H9 (cell line): ENCODE data around the gene NXN. TPM values are rescaled to one million over a fixed set of nuclear protein-coding genes. Genes with fewer than 3 reads are reported as not detected.

Experiments
- DNase-seq: peaks from one replicate; pipeline ENCODE4 v3.0.0-alpha.2; 2017
- H2AFZ ChIP-seq: one replicate; pipeline ENCODE4 v1.6.1; 2013; ENCODE audit warnings: mild to moderate bottlenecking, low read length, control low read depth, moderate library complexity
- H2AK5ac ChIP-seq: 2 replicates; pipeline ENCODE4 v1.6.1; 2013; ENCODE audit warnings: low read length, control low read depth, mixed read lengths; ENCODE audit not compliant: insufficient read length
- H2BK120ac ChIP-seq: one replicate; pipeline ENCODE4 v1.6.1; 2013; ENCODE audit warnings: low read depth, mild to moderate bottlenecking, low read length, control low read depth, inconsistent platforms; ENCODE audit not compliant: poor library complexity, severe bottlenecking
- H2BK12ac ChIP-seq: 2 replicates; pipeline ENCODE4 v1.6.1; 2013; ENCODE audit warnings: low read length, control low read depth, mixed read lengths, low read depth; ENCODE audit not compliant: insufficient read length
- H2BK15ac ChIP-seq: 2 replicates; pipeline ENCODE4 v1.6.1; 2013; ENCODE audit warnings: low read depth, low read length, control low read depth
- H2BK20ac ChIP-seq: one replicate; pipeline ENCODE4 v1.6.1; 2013; ENCODE audit warnings: low read depth, mild to moderate bottlenecking, low read length, control low read depth, inconsistent platforms; ENCODE audit not compliant: poor library complexity, severe bottlenecking
- H2BK5ac ChIP-seq: 2 replicates; pipeline ENCODE4 v1.6.1; 2013; ENCODE audit warnings: low read length, control low read depth, mixed read lengths; ENCODE audit not compliant: insufficient read length
- H3K14ac ChIP-seq: 2 replicates; pipeline ENCODE4 v1.6.1; 2013; ENCODE audit warnings: low read length, control low read depth; ENCODE audit not compliant: insufficient read depth
- H3K18ac ChIP-seq: 2 replicates; pipeline ENCODE4 v1.6.1; 2013; ENCODE audit warnings: low read depth, mild to moderate bottlenecking, mixed read lengths, low read length, control low read depth; ENCODE audit not compliant: insufficient read length
- H3K23ac ChIP-seq: 2 replicates; pipeline ENCODE4 v1.6.1; 2013; ENCODE audit warnings: low read length, control low read depth, mixed read lengths, low read depth; ENCODE audit not compliant: insufficient read length
- H3K23me2 ChIP-seq: 2 replicates; pipeline ENCODE4 v1.6.1; 2013; ENCODE audit warnings: low read depth, mild to moderate bottlenecking, mixed read lengths, low read length, control low read depth; ENCODE audit not compliant: insufficient read length, poor library complexity, severe bottlenecking
- H3K27ac ChIP-seq: 2 replicates; pipeline ENCODE4 v1.5.1; 2013; ENCODE audit warnings: low read length, control low read depth, mixed read lengths, low read depth; ENCODE audit not compliant: insufficient read length
- H3K27me3 ChIP-seq: 2 replicates; pipeline ENCODE4 v1.6.1; 2013; ENCODE audit warnings: low read length, control low read depth, inconsistent platforms; ENCODE audit not compliant: insufficient read depth
- H3K4ac ChIP-seq: 2 replicates; pipeline ENCODE4 v1.6.1; 2013; ENCODE audit warnings: low read depth, mild to moderate bottlenecking, control low read depth, inconsistent platforms, low read length, moderate library complexity
- H3K4me1 ChIP-seq: 2 replicates; pipeline ENCODE4 v1.6.1; 2013; ENCODE audit warnings: low read length, control low read depth, inconsistent platforms; ENCODE audit not compliant: insufficient read depth
- H3K4me2 ChIP-seq: 2 replicates; pipeline ENCODE4 v1.6.1; 2013; ENCODE audit warnings: low read length, control low read depth, mixed read lengths; ENCODE audit not compliant: insufficient read length, insufficient read depth
- H3K56ac ChIP-seq: 2 replicates; pipeline ENCODE4 v1.6.1; 2013; ENCODE audit warnings: low read depth, mild to moderate bottlenecking, mixed read lengths, low read length, control low read depth; ENCODE audit not compliant: insufficient read length
- H3K79me1 ChIP-seq: 2 replicates; pipeline ENCODE4 v1.6.1; 2013; ENCODE audit warnings: low read depth, mild to moderate bottlenecking, moderate library complexity, low read length, control low read depth, inconsistent platforms; ENCODE audit not compliant: insufficient read depth, poor library complexity, severe bottlenecking
- H3K79me2 ChIP-seq: 2 replicates; pipeline ENCODE4 v1.6.1; 2013; ENCODE audit warnings: low read length, control low read depth, inconsistent platforms; ENCODE audit not compliant: insufficient read depth
- H3K9ac ChIP-seq: 2 replicates; pipeline ENCODE4 v1.6.1; 2013; ENCODE audit warnings: low read length, control low read depth, mixed read lengths; ENCODE audit not compliant: insufficient read length; ENCODE audit errors: extremely low read depth
- H3K9me3 ChIP-seq: one replicate; pipeline ENCODE4 v1.6.1; 2013; ENCODE audit warnings: low read depth, low read length, inconsistent platforms; ENCODE audit not compliant: control insufficient read depth
- H3T11ph ChIP-seq: one replicate; pipeline ENCODE4 v1.6.1; 2013; ENCODE audit warnings: mild to moderate bottlenecking, low read length, control low read depth, inconsistent platforms
- H4K20me1 ChIP-seq: one replicate; pipeline ENCODE4 v1.6.1; 2013; ENCODE audit not compliant: control insufficient read depth, insufficient read length, insufficient read depth
- H4K5ac ChIP-seq: 2 replicates; pipeline ENCODE4 v1.6.1; 2013; ENCODE audit warnings: low read depth, mild to moderate bottlenecking, mixed read lengths, low read length, control low read depth; ENCODE audit not compliant: insufficient read length
- H4K8ac ChIP-seq: replicated peaks from 2 replicates; pipeline ENCODE4 v1.6.1; 2013; ENCODE audit warnings: low read length, control low read depth, mixed read lengths, low read depth; ENCODE audit not compliant: insufficient read length
- H4K91ac ChIP-seq: 2 replicates; pipeline ENCODE4 v1.6.1; 2013; ENCODE audit warnings: low read depth, mild to moderate bottlenecking, moderate library complexity, mixed read lengths, low read length, control low read depth; ENCODE audit not compliant: insufficient read length
- H3K27ac Mint-ChIP-seq, 3 experiments: 2 replicates in 2 of 3; 3 replicates in 1 of 3; pipeline ENCODE4 v1.8.0; 2020 to 2021; ENCODE audit warnings: mixed read lengths in 3 of 3, mild to moderate bottlenecking in 1 of 3, moderate library complexity in 1 of 3
- H3K27me3 Mint-ChIP-seq: 2 replicates; pipeline ENCODE4 v1.8.0; 2021; ENCODE audit warnings: low read depth, mild to moderate bottlenecking, moderate library complexity, mixed read lengths
- H3K36me3 Mint-ChIP-seq, 3 experiments: 2 replicates in 2 of 3; 3 replicates in 1 of 3; pipeline ENCODE4 v1.8.0; 2020 to 2021; ENCODE audit warnings: low read depth in 3 of 3, mixed read lengths in 3 of 3; ENCODE audit not compliant: insufficient read depth in 1 of 3
- H3K4me1 Mint-ChIP-seq, 2 experiments: 2 replicates each; pipeline ENCODE4 v1.8.0; 2020; ENCODE audit warnings: mixed read lengths in 2 of 2
- H3K4me3 Mint-ChIP-seq, 2 experiments: 2 replicates in 1 of 2; 3 replicates in 1 of 2; pipeline ENCODE4 v1.8.0; 2020 to 2021; ENCODE audit warnings: mild to moderate bottlenecking in 2 of 2, mixed read lengths in 2 of 2, moderate library complexity in 1 of 2
- H3K9me3 Mint-ChIP-seq, 2 experiments: 2 replicates in 1 of 2; 3 replicates in 1 of 2; pipeline ENCODE4 v1.8.0; 2020; ENCODE audit warnings: mild to moderate bottlenecking in 2 of 2, mixed read lengths in 2 of 2, moderate library complexity in 1 of 2
- CTCF ChIP-seq: fragments of 200-600 bp; sonication (generic); conservative IDR thresholded peaks from 3 replicates; pipeline ENCODE4 v1.8.0; 2021; ENCODE audit warnings: antibody characterized with exemption, mild to moderate bottlenecking
- WGBS: extraction: QIAGEN DNeasy Blood & Tissue Kit; methylation state at CpG from one replicate; pipeline ENCODE4 v1.1.7; 2013; ENCODE audit warnings: missing lambda C conversion rate, low lambda C conversion rate, mixed read lengths; ENCODE audit not compliant: insufficient read length; ENCODE audit errors: extremely low coverage; 5-methylcytosine and 5-hydroxymethylcytosine counted together
- total RNA-seq: library from RNA; stranded (reverse); gene quantifications from 2 replicates; pipeline ENCODE4 v1.2.1, GENCODE V29; 2021

The NXN gene
- total RNA-seq, 1 experiment from 2014 or later, result 93.6 TPM

GRCh38 chr17:900336-900934, 79.1 kb downstream of the NXN start:
- Histone ChIP-seq H3K9ac (peak overlapping the region; percentile 50), H3K4me2 (no peak overlapping the region)

More at GRCh38 chr17:900336-900934, 79.1 kb downstream of the NXN start:
- H2AFZ ChIP-seq, result no peak overlapping the region
- no peaks in the 10 kb centered on the region for H3K23me2 ChIP-seq
- no peak overlapping the region for H2BK15ac ChIP-seq
- TF ChIP-seq CTCF, result no peak
- no peak overlapping the region for H2AK5ac ChIP-seq
- peaks cover 10% of the 10 kb centered on the region for H3K79me1 ChIP-seq
- no peak overlapping the region for H3K23ac ChIP-seq
- H3K4me3 Mint-ChIP-seq, result no peak overlapping the region; a peak in 1 of 5 replicates
- no peak overlapping the region for H4K91ac ChIP-seq
- H3K27ac ChIP-seq, result no peak overlapping the region
- peaks cover 11% of the 10 kb centered on the region; the same call in 1 of the 2 replicates for H3K79me2 ChIP-seq
- no peak overlapping the region for H3K56ac ChIP-seq
- H2BK5ac ChIP-seq, result no peak overlapping the region
- no peaks in the 10 kb centered on the region for H3K9me3 Mint-ChIP-seq
- H2BK12ac ChIP-seq, result no peak overlapping the region
- no peak overlapping the region for H4K5ac ChIP-seq
- H3T11ph ChIP-seq, result no peak overlapping the region
- peak overlapping the region; percentile 27 for H3K18ac ChIP-seq
- no peak overlapping the region for H2BK20ac ChIP-seq
- peaks cover 44 to 49% of the 10 kb centered on the region in 2 experiments for H3K4me1 Mint-ChIP-seq
- H3K27ac Mint-ChIP-seq, result peak overlapping the region in 1 of 3 experiments; percentile 72; a peak in 4 of 7 replicates
- no peak for DNase-seq
- no peak overlapping the region for H3K14ac ChIP-seq
- H3K36me3 Mint-ChIP-seq, result peaks cover 4 to 16% (median 10%) of the 10 kb centered on the region in 3 experiments; a peak in 4 of 7 replicates
- no peak overlapping the region for H4K8ac ChIP-seq
- WGBS, result no CpG with 5 or more reads among the region's 5 CpGs
- no peaks in the 10 kb centered on the region for H3K9me3 ChIP-seq
- peaks cover 7% of the 10 kb centered on the region; the same call in 1 of the 2 replicates for H3K4me1 ChIP-seq
- no peaks in the 10 kb centered on the region for H4K20me1 ChIP-seq
- no peak overlapping the region for H2BK120ac ChIP-seq
- no peaks in the 10 kb centered on the region; the same call in 1 of the 2 replicates for H3K27me3 Mint-ChIP-seq
- H3K4ac ChIP-seq, result no peak overlapping the region
- H3K27me3 ChIP-seq, result no peaks in the 10 kb centered on the region
